ENCODE data around the gene ERICH3.

Gene ERICH3

GRCh38 chr1:74673351-74674111, at the start of gene ERICH3:
Gene ERICH3, minus strand, starts transcription at chr1:74673792. Its CDS starts 273 bp downstream, at chr1:74673519.
- peak; percentile 47 for DNase-seq

GRCh38 chr1:74717626-74718025, 44.0 kb upstream of the ERICH3 start:
- no peak for DNase-seq

GRCh38 chr1:74716822-74717221, 43.2 kb upstream of the ERICH3 start:
- no peak for DNase-seq

GRCh38 chr1:74715806-74716205, 42.2 kb upstream of the ERICH3 start:
- DNase-seq, result no peak

- DNase-seq, result no peak
Observed at GRCh38 chr1:74715236-74715502, 41.6 kb upstream of the ERICH3 start.

GRCh38 chr1:74714429-74715235, 41.0 kb upstream of the ERICH3 start:
- no peak for DNase-seq

GRCh38 chr1:74713849-74714248, 40.3 kb upstream of the ERICH3 start:
- no peak for DNase-seq

GRCh38 chr1:74712881-74713280, 39.3 kb upstream of the ERICH3 start:
- no peak for DNase-seq

GRCh38 chr1:74703386-74704182, 30.0 kb upstream of the ERICH3 start:
- DNase-seq, result no peak

- DNase-seq, result no peak
Observed at GRCh38 chr1:74699331-74699730, 25.7 kb upstream of the ERICH3 start.

- DNase-seq, result no peak
Observed at GRCh38 chr1:74697832-74698231, 24.2 kb upstream of the ERICH3 start.

- DNase-seq, result no peak
Observed at GRCh38 chr1:74693473-74693872, 19.9 kb upstream of the ERICH3 start.

- DNase-seq, result no peak
Observed at GRCh38 chr1:74690909-74691308, 17.3 kb upstream of the ERICH3 start.

- no peak for DNase-seq
Observed at GRCh38 chr1:74690364-74690696, 16.7 kb upstream of the ERICH3 start.

- DNase-seq, result peak; percentile 49
Observed at GRCh38 chr1:74689621-74690363, 16.2 kb upstream of the ERICH3 start.

- DNase-seq, result no peak
Observed at GRCh38 chr1:74686928-74687327, 13.3 kb upstream of the ERICH3 start.

- no peak for DNase-seq
Observed at GRCh38 chr1:74684301-74684700, 10.7 kb upstream of the ERICH3 start.

GRCh38 chr1:74683656-74684055, 10.1 kb upstream of the ERICH3 start:
- DNase-seq, result no peak

- no peak for DNase-seq
Observed at GRCh38 chr1:74681851-74682250, 8.3 kb upstream of the ERICH3 start.

GRCh38 chr1:74681449-74681848, 7.9 kb upstream of the ERICH3 start:
- DNase-seq, result no peak

GRCh38 chr1:74681001-74681400, 7.4 kb upstream of the ERICH3 start:
- DNase-seq, result no peak

- DNase-seq, result no peak
Observed at GRCh38 chr1:74679811-74680210, 6.2 kb upstream of the ERICH3 start.

GRCh38 chr1:74677926-74678325, 4.3 kb upstream of the ERICH3 start:
- DNase-seq, result no peak

Data from right hindlimb (tissue), 1 donor.